Activated naive CD8-positive, alpha-beta T cell (primary cell): ENCODE measurements around the gene DAPK1.
"Not testable (repeated sequence)": the region's sequence is repeated elsewhere in the genome, so short reads cannot be mapped to it uniquely, and the experiment has no call there.

Experiments used
- H3K27ac Mint-ChIP-seq: one replicate; pipeline ENCODE4 v1.8.0; 2021; ENCODE audit warnings: mixed read lengths
- H3K27me3 Mint-ChIP-seq: one replicate; pipeline ENCODE4 v1.8.0; 2021; ENCODE audit warnings: mixed read lengths
- H3K36me3 Mint-ChIP-seq: one replicate; pipeline ENCODE4 v1.8.0; 2021; ENCODE audit warnings: mixed read lengths
- H3K4me1 Mint-ChIP-seq: one replicate; pipeline ENCODE4 v1.8.0; 2021; ENCODE audit warnings: low read depth, mixed read lengths
- H3K4me3 Mint-ChIP-seq: one replicate; pipeline ENCODE4 v1.8.0; 2021; ENCODE audit warnings: mild to moderate bottlenecking, mixed read lengths
- H3K9me3 Mint-ChIP-seq: one replicate; pipeline ENCODE4 v1.8.0; 2021; ENCODE audit warnings: low read depth, mixed read lengths

Gene DAPK1

GRCh38 chr9:87490225-87490624 is 7.4 kb upstream of the DAPK1 start:
- no peaks in the 10 kb centered on the region for H3K36me3 Mint-ChIP-seq
- no peak overlapping the region for H3K4me3 Mint-ChIP-seq
- no peak overlapping the region for H3K27ac Mint-ChIP-seq
- H3K4me1 Mint-ChIP-seq: no peaks in the 10 kb centered on the region
- no peaks in the 10 kb centered on the region for H3K9me3 Mint-ChIP-seq
- H3K27me3 Mint-ChIP-seq: peaks cover 6% of the 10 kb centered on the region

GRCh38 chr9:87490907-87491306 is 6.8 kb upstream of the DAPK1 start:
- Mint-ChIP-seq H3K4me3 (no peak overlapping the region), H3K4me1 (no peaks in the 10 kb centered on the region), H3K36me3 (no peaks in the 10 kb centered on the region), H3K27me3 (peaks cover 9% of the 10 kb centered on the region), H3K27ac (no peak overlapping the region), H3K9me3 (no peaks in the 10 kb centered on the region)

- Mint-ChIP-seq H3K4me3 (no peak overlapping the region), H3K9me3 (no peaks in the 10 kb centered on the region), H3K27me3 (peaks cover 14% of the 10 kb centered on the region), H3K4me1 (no peaks in the 10 kb centered on the region), H3K27ac (no peak overlapping the region), H3K36me3 (no peaks in the 10 kb centered on the region)
These were observed 6.1 kb upstream of the DAPK1 start for GRCh38 chr9:87491523-87491922.

- no peak overlapping the region for H3K4me3 Mint-ChIP-seq
- H3K9me3 Mint-ChIP-seq: no peaks in the 10 kb centered on the region
- no peak overlapping the region for H3K27ac Mint-ChIP-seq
- no peaks in the 10 kb centered on the region for H3K36me3 Mint-ChIP-seq
- H3K4me1 Mint-ChIP-seq: peaks cover 2% of the 10 kb centered on the region
- H3K27me3 Mint-ChIP-seq: peaks cover 19% of the 10 kb centered on the region
These were observed 5.0 kb upstream of the DAPK1 start for GRCh38 chr9:87492642-87493041.

- Mint-ChIP-seq H3K4me1 (peaks cover 12% of the 10 kb centered on the region), H3K27me3 (peaks cover 24% of the 10 kb centered on the region), H3K36me3 (no peaks in the 10 kb centered on the region), H3K9me3 (no peaks in the 10 kb centered on the region), H3K4me3 (no peak overlapping the region), H3K27ac (no peak overlapping the region)
These were observed 2.6 kb upstream of the DAPK1 start for GRCh38 chr9:87494970-87495471.

GRCh38 chr9:87497080-87497603 is 525 bp upstream of the DAPK1 start:
- no peak overlapping the region for H3K27ac Mint-ChIP-seq
- peaks cover 17% of the 10 kb centered on the region for H3K4me1 Mint-ChIP-seq
- H3K27me3 Mint-ChIP-seq: peaks cover 26% of the 10 kb centered on the region
- H3K4me3 Mint-ChIP-seq: peak overlapping the region; percentile 57
- no peaks in the 10 kb centered on the region for H3K9me3 Mint-ChIP-seq
- H3K36me3 Mint-ChIP-seq: no peaks in the 10 kb centered on the region

GRCh38 chr9:87498046-87498810 is 561 bp downstream of the DAPK1 start:
- peaks cover 17% of the 10 kb centered on the region for H3K4me1 Mint-ChIP-seq
- no peaks in the 10 kb centered on the region for H3K36me3 Mint-ChIP-seq
- H3K4me3 Mint-ChIP-seq: peak overlapping the region; percentile 59
- no peak overlapping the region for H3K27ac Mint-ChIP-seq
- H3K9me3 Mint-ChIP-seq: no peaks in the 10 kb centered on the region
- peaks cover 26% of the 10 kb centered on the region for H3K27me3 Mint-ChIP-seq

GRCh38 chr9:87498811-87499360 is 1.2 kb downstream of the DAPK1 start:
- peaks cover 24% of the 10 kb centered on the region for H3K27me3 Mint-ChIP-seq
- no peak overlapping the region for H3K27ac Mint-ChIP-seq
- H3K9me3 Mint-ChIP-seq: no peaks in the 10 kb centered on the region
- no peaks in the 10 kb centered on the region for H3K36me3 Mint-ChIP-seq
- H3K4me3 Mint-ChIP-seq: peak overlapping the region; percentile 76
- peaks cover 17% of the 10 kb centered on the region for H3K4me1 Mint-ChIP-seq

GRCh38 chr9:87499424-87500017 is 1.9 kb downstream of the DAPK1 start:
- H3K4me1 Mint-ChIP-seq: peaks cover 17% of the 10 kb centered on the region
- no peak overlapping the region for H3K27ac Mint-ChIP-seq
- no peaks in the 10 kb centered on the region for H3K9me3 Mint-ChIP-seq
- peak overlapping the region; percentile 76 for H3K4me3 Mint-ChIP-seq
- H3K36me3 Mint-ChIP-seq: no peaks in the 10 kb centered on the region
- H3K27me3 Mint-ChIP-seq: peaks cover 24% of the 10 kb centered on the region

GRCh38 chr9:87500491-87501270 is 3.0 kb downstream of the DAPK1 start:
- no peak overlapping the region for H3K27ac Mint-ChIP-seq
- no peaks in the 10 kb centered on the region for H3K9me3 Mint-ChIP-seq
- H3K4me1 Mint-ChIP-seq: peaks cover 17% of the 10 kb centered on the region
- H3K27me3 Mint-ChIP-seq: peaks cover 23% of the 10 kb centered on the region
- H3K36me3 Mint-ChIP-seq: no peaks in the 10 kb centered on the region
- H3K4me3 Mint-ChIP-seq: no peak overlapping the region

- peaks cover 17% of the 10 kb centered on the region for H3K4me1 Mint-ChIP-seq
- not testable (repeated sequence) for H3K4me3 Mint-ChIP-seq, H3K27ac Mint-ChIP-seq, H3K9me3 Mint-ChIP-seq, H3K36me3 Mint-ChIP-seq
- H3K27me3 Mint-ChIP-seq: peaks cover 19% of the 10 kb centered on the region
These were observed 3.6 kb downstream of the DAPK1 start for GRCh38 chr9:87501271-87501656.

GRCh38 chr9:87501806-87502205 is 4.1 kb downstream of the DAPK1 start:
- peaks cover 17% of the 10 kb centered on the region for H3K4me1 Mint-ChIP-seq
- H3K9me3 Mint-ChIP-seq: no peaks in the 10 kb centered on the region
- H3K27ac Mint-ChIP-seq: no peak overlapping the region
- H3K27me3 Mint-ChIP-seq: peaks cover 17% of the 10 kb centered on the region
- no peaks in the 10 kb centered on the region for H3K36me3 Mint-ChIP-seq
- no peak overlapping the region for H3K4me3 Mint-ChIP-seq

GRCh38 chr9:87502391-87503221 is 4.9 kb downstream of the DAPK1 start:
- no peaks in the 10 kb centered on the region for H3K36me3 Mint-ChIP-seq
- peaks cover 15% of the 10 kb centered on the region for H3K4me1 Mint-ChIP-seq
- H3K9me3 Mint-ChIP-seq: no peaks in the 10 kb centered on the region
- no peak overlapping the region for H3K27ac Mint-ChIP-seq
- H3K4me3 Mint-ChIP-seq: no peak overlapping the region
- peaks cover 12% of the 10 kb centered on the region for H3K27me3 Mint-ChIP-seq

GRCh38 chr9:87503430-87503829 is 5.8 kb downstream of the DAPK1 start:
- H3K27ac Mint-ChIP-seq: no peak overlapping the region
- H3K27me3 Mint-ChIP-seq: peaks cover 12% of the 10 kb centered on the region
- no peaks in the 10 kb centered on the region for H3K36me3 Mint-ChIP-seq
- no peak overlapping the region for H3K4me3 Mint-ChIP-seq
- no peaks in the 10 kb centered on the region for H3K9me3 Mint-ChIP-seq
- H3K4me1 Mint-ChIP-seq: peaks cover 14% of the 10 kb centered on the region
